Esophagus muscularis mucosa (tissue), 3 donors: ENCODE measurements around the gene IFT88.

Source experiments
- POLR2A ChIP-seq: fragments of 450-650 bp; IDR thresholded peaks from one replicate; pipeline ENCODE4 v1.6.1; 2017; ENCODE audit warnings: antibody characterized with exemption, moderate library complexity, mild to moderate bottlenecking, low read depth
- POLR2AphosphoS5 ChIP-seq, 2 donors: sonication (generic); formaldehyde crosslinking; IDR thresholded peaks; one replicate each; pipeline ENCODE4 v1.6.1; 2017; ENCODE audit warnings: antibody characterized with exemption in 2 of 2
- TF ChIP-seq, protein P1 (sequence below), 3 experiments: fragments of 200-600 bp in 2 of 3; fragments of 450-650 bp in 1 of 3; sonication (generic) in 2 of 3; IDR thresholded peaks; one replicate each; pipeline ENCODE4 v1.5.1; 2017 to 2019; ENCODE audit warnings: antibody characterized with exemption in 3 of 3, mild to moderate bottlenecking in 2 of 3, moderate library complexity in 1 of 3

DNA sequence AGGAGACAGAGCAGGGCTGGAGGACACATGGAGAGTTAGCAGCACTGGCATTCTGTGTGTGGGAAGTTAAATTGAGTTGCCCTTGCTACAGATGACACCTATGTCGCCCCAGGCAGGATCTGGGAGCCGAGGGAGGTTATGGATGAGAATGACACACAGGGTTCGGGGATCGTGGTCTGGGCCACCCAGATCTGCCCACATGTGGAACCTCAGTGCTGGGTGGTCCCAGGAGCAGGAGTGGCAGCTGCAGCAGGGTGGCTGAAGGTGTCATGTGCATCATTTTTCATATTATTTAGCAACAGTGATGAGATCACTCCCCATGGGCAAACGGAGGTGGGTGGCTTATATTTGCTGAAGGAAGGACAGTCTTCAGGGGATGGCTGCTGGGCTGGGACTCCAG, 139.7 kb downstream of the IFT88 start:
- TF ChIP-seq, protein P1, sequence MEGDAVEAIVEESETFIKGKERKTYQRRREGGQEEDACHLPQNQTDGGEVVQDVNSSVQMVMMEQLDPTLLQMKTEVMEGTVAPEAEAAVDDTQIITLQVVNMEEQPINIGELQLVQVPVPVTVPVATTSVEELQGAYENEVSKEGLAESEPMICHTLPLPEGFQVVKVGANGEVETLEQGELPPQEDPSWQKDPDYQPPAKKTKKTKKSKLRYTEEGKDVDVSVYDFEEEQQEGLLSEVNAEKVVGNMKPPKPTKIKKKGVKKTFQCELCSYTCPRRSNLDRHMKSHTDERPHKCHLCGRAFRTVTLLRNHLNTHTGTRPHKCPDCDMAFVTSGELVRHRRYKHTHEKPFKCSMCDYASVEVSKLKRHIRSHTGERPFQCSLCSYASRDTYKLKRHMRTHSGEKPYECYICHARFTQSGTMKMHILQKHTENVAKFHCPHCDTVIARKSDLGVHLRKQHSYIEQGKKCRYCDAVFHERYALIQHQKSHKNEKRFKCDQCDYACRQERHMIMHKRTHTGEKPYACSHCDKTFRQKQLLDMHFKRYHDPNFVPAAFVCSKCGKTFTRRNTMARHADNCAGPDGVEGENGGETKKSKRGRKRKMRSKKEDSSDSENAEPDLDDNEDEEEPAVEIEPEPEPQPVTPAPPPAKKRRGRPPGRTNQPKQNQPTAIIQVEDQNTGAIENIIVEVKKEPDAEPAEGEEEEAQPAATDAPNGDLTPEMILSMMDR (IDR thresholded peaks at IDR 0.05) = no peak
- TF ChIP-seq POLR2A (no peak), POLR2AphosphoS5 (IDR thresholded peaks at IDR 0.05) (no peak)
